OCI-LY3 (cell line): ENCODE results near the gene MYL7.

Experiments used
- H2AFZ ChIP-seq: fragments of 200-600, 300-600 bp; shearing (Covaris generic); 2 replicates; pipeline ENCODE4 v1.6.0; 2014; ENCODE audit warnings: antibody characterized with exemption, low read depth, low read length
- H3K27ac ChIP-seq: fragments of 200-600, 300-600 bp; sonication (generic); 2 replicates; pipeline ENCODE4 v1.5.1; 2014; ENCODE audit warnings: mild to moderate bottlenecking, low read length, moderate library complexity, mixed read lengths
- H3K27me3 ChIP-seq: fragments of 200-600, 300-600 bp; sonication (generic); 2 replicates; pipeline ENCODE4 v1.6.1; 2014; ENCODE audit warnings: low read depth, low read length, mixed read lengths
- H3K36me3 ChIP-seq: fragments of 200-600, 300-600 bp; sonication (generic); replicated peaks from 2 replicates; pipeline ENCODE3; 2014; ENCODE audit warnings: low read depth, low read length, mixed read lengths
- H3K4me1 ChIP-seq: fragments of 300-600, 200-600 bp; sonication (generic); 2 replicates; pipeline ENCODE4 v1.6.1; 2014; ENCODE audit warnings: low read length, mixed read lengths
- H3K4me2 ChIP-seq: fragments of 200-600, 300-600 bp; sonication (generic); 2 replicates; pipeline ENCODE4 v1.6.1; 2014; ENCODE audit warnings: low read length, mixed read lengths
- H3K4me3 ChIP-seq: fragments of 300-600, 200-600 bp; sonication (generic); 2 replicates; pipeline ENCODE4 v1.5.1; 2014; ENCODE audit warnings: antibody characterized with exemption, mild to moderate bottlenecking, low read length, moderate library complexity
- H3K79me2 ChIP-seq: fragments of 300-600, 200-600 bp; shearing (Covaris generic); 2 replicates; pipeline ENCODE4 v1.6.1; 2014; ENCODE audit warnings: mild to moderate bottlenecking, low read length, mixed read lengths
- H3K9ac ChIP-seq: fragments of 300-600, 200-600 bp; shearing (Covaris generic); 2 replicates; pipeline ENCODE4 v1.6.0; 2014; ENCODE audit warnings: mild to moderate bottlenecking, low read length, moderate library complexity
- H3K9me3 ChIP-seq: fragments of 200-600, 300-600 bp; shearing (Covaris generic); 2 replicates; pipeline ENCODE4 v1.6.1; 2014; ENCODE audit warnings: low read length, mixed read lengths; ENCODE audit not compliant: insufficient read depth
- H4K20me1 ChIP-seq: fragments of 200-600, 300-600 bp; sonication (generic); 2 replicates; pipeline ENCODE4 v1.6.1; 2016; ENCODE audit warnings: low read length, mixed read lengths; ENCODE audit not compliant: insufficient read depth
- EZH2phosphoT487 ChIP-seq: fragments of 200-600 bp; shearing (Covaris generic); IDR thresholded peaks from 2 replicates; pipeline ENCODE4 v1.6.1; 2018; ENCODE audit warnings: antibody characterized with exemption, mixed run types, low read depth
- TF ChIP-seq, protein P1 (sequence below): fragments of 200-600, 300-600 bp; sonication (generic); IDR thresholded peaks from 2 replicates; pipeline ENCODE4 v1.5.1; 2014; ENCODE audit warnings: antibody characterized with exemption, low read length, low read depth

Gene MYL7

DNA sequence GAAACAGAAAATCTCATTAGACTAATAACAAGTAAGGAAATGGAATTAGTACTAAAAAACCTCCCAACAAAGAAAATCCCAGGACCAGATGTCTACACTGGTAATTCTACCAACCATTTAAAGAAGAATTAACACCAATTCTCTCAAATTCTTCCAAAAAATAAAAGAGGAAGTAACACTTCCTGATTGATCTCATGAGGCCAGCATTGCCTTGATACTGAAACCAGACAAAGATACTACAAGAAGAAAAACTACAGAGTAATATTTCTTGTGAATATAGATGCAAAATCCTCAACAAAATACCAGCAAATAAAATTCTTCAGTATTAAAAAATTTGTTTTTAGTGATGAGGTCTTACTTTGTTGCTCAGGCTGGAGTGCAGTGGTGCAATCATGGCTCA lies 26.8 kb upstream of the MYL7 start:
- no peak overlapping the region for H3K9ac ChIP-seq
- H3K79me2 ChIP-seq: no peaks in the 10 kb centered on the region
- H3K4me3 ChIP-seq: no peak overlapping the region
- H3K4me1 ChIP-seq: peaks cover 25% of the 10 kb centered on the region
- TF ChIP-seq, protein P1, sequence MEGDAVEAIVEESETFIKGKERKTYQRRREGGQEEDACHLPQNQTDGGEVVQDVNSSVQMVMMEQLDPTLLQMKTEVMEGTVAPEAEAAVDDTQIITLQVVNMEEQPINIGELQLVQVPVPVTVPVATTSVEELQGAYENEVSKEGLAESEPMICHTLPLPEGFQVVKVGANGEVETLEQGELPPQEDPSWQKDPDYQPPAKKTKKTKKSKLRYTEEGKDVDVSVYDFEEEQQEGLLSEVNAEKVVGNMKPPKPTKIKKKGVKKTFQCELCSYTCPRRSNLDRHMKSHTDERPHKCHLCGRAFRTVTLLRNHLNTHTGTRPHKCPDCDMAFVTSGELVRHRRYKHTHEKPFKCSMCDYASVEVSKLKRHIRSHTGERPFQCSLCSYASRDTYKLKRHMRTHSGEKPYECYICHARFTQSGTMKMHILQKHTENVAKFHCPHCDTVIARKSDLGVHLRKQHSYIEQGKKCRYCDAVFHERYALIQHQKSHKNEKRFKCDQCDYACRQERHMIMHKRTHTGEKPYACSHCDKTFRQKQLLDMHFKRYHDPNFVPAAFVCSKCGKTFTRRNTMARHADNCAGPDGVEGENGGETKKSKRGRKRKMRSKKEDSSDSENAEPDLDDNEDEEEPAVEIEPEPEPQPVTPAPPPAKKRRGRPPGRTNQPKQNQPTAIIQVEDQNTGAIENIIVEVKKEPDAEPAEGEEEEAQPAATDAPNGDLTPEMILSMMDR: no peak
- no peak for TF ChIP-seq EZH2phosphoT487
- H3K9me3 ChIP-seq: no peaks in the 10 kb centered on the region
- no peaks in the 10 kb centered on the region for H4K20me1 ChIP-seq
- no peaks in the 10 kb centered on the region for H3K27me3 ChIP-seq
- H3K4me2 ChIP-seq: peak overlapping the region; percentile 40
- H2AFZ ChIP-seq: no peak overlapping the region
- no peak overlapping the region for H3K27ac ChIP-seq
- no peaks in the 10 kb centered on the region for H3K36me3 ChIP-seq

DNA sequence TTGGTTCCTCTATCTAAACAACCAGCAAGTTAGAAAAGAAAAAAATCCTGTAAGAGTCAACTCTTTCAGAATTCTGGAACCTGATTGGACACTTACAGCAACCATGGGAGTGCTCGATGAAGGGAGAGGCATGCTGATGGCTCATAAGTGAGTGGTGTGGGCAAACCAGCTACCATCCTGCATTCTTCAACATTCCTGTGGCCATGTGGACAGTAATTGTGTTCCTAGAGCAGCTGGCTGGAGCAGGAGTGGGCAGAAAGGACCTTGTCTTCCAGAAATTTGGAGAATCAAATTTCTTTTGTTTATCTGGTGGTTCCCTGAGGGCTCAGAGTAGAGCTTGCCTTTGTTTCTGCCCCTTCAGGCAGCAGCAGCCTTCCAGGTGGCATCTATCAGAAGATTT lies 22.5 kb upstream of the MYL7 start:
- Histone ChIP-seq H3K36me3 (no peaks in the 10 kb centered on the region), H2AFZ (no peak overlapping the region), H3K9me3 (no peaks in the 10 kb centered on the region), H3K4me2 (no peak overlapping the region), H3K4me1 (peaks cover 15% of the 10 kb centered on the region), H3K4me3 (no peak overlapping the region), H4K20me1 (no peaks in the 10 kb centered on the region), H3K27me3 (no peaks in the 10 kb centered on the region), H3K9ac (no peak overlapping the region), H3K27ac (no peak overlapping the region), H3K79me2 (no peaks in the 10 kb centered on the region)
- TF ChIP-seq, protein P1: no peak
- TF ChIP-seq EZH2phosphoT487: no peak

DNA sequence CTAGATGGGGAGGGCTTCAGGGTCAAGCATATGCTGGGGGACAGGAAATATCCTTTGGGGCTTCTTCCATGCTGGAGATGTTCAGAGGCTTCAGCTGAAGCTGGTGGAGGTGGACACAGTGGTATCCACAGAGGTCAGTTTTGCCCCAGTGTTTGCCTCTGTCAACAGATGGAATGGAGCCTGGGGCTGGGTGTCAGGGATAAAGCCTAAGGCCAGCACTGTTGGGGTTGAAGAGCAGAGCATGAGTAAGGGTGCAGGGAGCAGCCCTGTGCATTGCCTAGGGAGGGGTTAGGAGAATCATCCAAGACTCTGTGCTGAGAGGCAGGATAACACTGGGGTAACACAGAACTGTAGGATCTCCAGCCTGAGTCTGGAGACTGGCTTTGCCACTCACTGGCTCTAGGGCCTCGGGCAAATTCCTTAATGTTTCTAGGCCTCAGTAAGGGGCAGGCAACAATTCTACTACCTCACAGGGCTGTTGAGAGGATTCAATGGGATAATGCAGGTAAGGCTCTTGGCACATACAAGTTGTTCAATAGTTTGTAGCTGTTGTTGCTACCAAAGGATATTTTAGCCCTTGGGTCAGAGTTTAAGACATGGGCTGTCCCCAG lies 21.8 kb upstream of the MYL7 start:
- Histone ChIP-seq H4K20me1 (no peaks in the 10 kb centered on the region), H3K27me3 (no peaks in the 10 kb centered on the region), H3K27ac (no peak overlapping the region), H3K4me1 (peaks cover 8% of the 10 kb centered on the region), H3K4me2 (no peak overlapping the region), H2AFZ (no peak overlapping the region), H3K36me3 (no peaks in the 10 kb centered on the region), H3K9me3 (no peaks in the 10 kb centered on the region), H3K79me2 (no peaks in the 10 kb centered on the region), H3K4me3 (no peak overlapping the region), H3K9ac (no peak overlapping the region)
- TF ChIP-seq, protein P1: no peak
- no peak for TF ChIP-seq EZH2phosphoT487

DNA sequence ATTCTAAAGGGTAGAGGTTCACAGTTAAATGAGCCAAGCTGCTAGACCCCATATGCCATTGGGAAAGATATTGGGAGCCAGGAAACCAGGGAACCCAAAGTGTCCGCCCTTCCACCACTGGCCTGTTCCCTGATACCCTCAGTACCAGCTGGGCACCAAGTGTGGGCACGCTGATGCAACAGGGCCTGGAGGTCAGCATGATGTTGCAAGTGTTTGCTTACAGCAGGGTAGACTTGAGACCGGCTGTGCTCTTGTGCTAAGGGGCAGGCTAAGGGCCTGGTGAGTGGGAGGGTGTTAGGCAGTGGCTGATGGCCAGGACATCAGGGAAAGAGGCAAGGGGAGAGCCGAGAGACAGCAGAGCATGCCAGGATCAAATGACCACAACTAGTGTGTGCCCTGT lies 21.0 kb upstream of the MYL7 start:
- TF ChIP-seq, protein P1: no peak
- TF ChIP-seq EZH2phosphoT487: no peak
- H3K36me3 ChIP-seq: no peaks in the 10 kb centered on the region

More for the DNA sequence above, 21.0 kb upstream of the MYL7 start:
- Histone ChIP-seq H3K4me1 (peaks cover under 1% of the 10 kb centered on the region), H3K9me3 (no peaks in the 10 kb centered on the region), H3K9ac (no peak overlapping the region), H4K20me1 (no peaks in the 10 kb centered on the region), H3K4me3 (no peak overlapping the region), H3K79me2 (no peaks in the 10 kb centered on the region), H3K27ac (no peak overlapping the region), H3K4me2 (no peak overlapping the region), H2AFZ (no peak overlapping the region), H3K27me3 (no peaks in the 10 kb centered on the region)
